ENCODE data around the gene ALMS1. TPM values are rescaled to one million over a fixed set of nuclear protein-coding genes. Genes with fewer than 3 reads are reported as not detected.

The ALMS1 gene
- total and polyA plus RNA-seq, 2 of the 8 experiments (the other 6 are each of a cell fraction or from before 2014, with no cell fraction given), result 21.8 to 45.6 TPM

- Histone ChIP-seq H2BK12ac (ENCODE audit: low read depth, low read length) (no peak overlapping the region), H3K4me3 (ENCODE audit: extremely low read depth in 1 of 4, insufficient read depth in 2 of 4, low read depth in 3 of 4, low read length in 4 of 4) (no peak overlapping the region), H2BK20ac (ENCODE audit: low read length) (no peak overlapping the region), H3K4me2 (ENCODE audit: insufficient read depth in 1 of 2, low read depth in 2 of 2, low read length in 2 of 2) (no peak overlapping the region), H4K91ac (replicated peaks; ENCODE audit: insufficient read length, low read length) (no peak overlapping the region), H3K9me3 (ENCODE audit: insufficient read depth in 2 of 2, low read depth in 1 of 2, low read length in 1 of 2) (peaks cover 0 to 5% of the 10 kb centered on the region in 2 experiments; a peak in 1 of 4 replicates), H4K20me1 (replicated peaks in 1 of 2; ENCODE audit: control insufficient read depth in 1 of 2, insufficient read depth in 2 of 2, low read length in 2 of 2) (peaks cover 0 to 3% of the 10 kb centered on the region in 2 experiments), H2BK15ac (ENCODE audit: low read length) (no peak overlapping the region), H3K4ac (replicated peaks; ENCODE audit: insufficient read length, low read depth, low read length) (no peak overlapping the region), H2BK120ac (replicated peaks; ENCODE audit: low read depth, low read length) (no peak overlapping the region), H3K23ac (ENCODE audit: insufficient read length) (no peak overlapping the region), H2BK5ac (ENCODE audit: low read depth, low read length) (no peak overlapping the region), H2AK5ac (ENCODE audit: low read depth, low read length) (no peak overlapping the region), H3K14ac (ENCODE audit: insufficient read length) (no peak overlapping the region), H3K27me3 (replicated peaks in 1 of 4; ENCODE audit: control insufficient read depth in 3 of 4, extremely low read depth in 1 of 4, insufficient read depth in 3 of 4, low read length in 3 of 4) (no peaks in the 10 kb centered on the region), H3K36me3 (ENCODE audit: control insufficient read depth in 2 of 4, insufficient read depth in 4 of 4, low read length in 3 of 4) (no peaks in the 10 kb centered on the region; a peak in 3 of 8 replicates), H3K9ac (replicated peaks in 1 of 4; ENCODE audit: extremely low read depth in 1 of 4, low read depth in 3 of 4, low read length in 3 of 4) (no peak overlapping the region), H3K56ac (replicated peaks; ENCODE audit: insufficient read length, low read depth, low read length) (no peak overlapping the region), H4K5ac (ENCODE audit: insufficient read length, low read depth, low read length) (no peak overlapping the region), H4K8ac (ENCODE audit: extremely low read depth, insufficient read depth, low read length) (no peak overlapping the region), H3K4me1 (replicated peaks in 1 of 4; ENCODE audit: control insufficient read depth in 3 of 4, insufficient read depth in 4 of 4, low read length in 3 of 4) (no peaks in the 10 kb centered on the region), H3K23me2 (ENCODE audit: low read depth, low read length) (peaks cover 2% of the 10 kb centered on the region; the same call in 1 of the 2 replicates), H3K79me2 (ENCODE audit: control insufficient read depth in 1 of 2, insufficient read depth in 2 of 2, low read length in 2 of 2) (peaks cover 3 to 72% of the 10 kb centered on the region in 2 experiments; a peak in 3 of 4 replicates), H3K79me1 (ENCODE audit: low read depth, low read length) (no peaks in the 10 kb centered on the region; the same call in 1 of the 2 replicates), H2AFZ (ENCODE audit: low read length) (no peak overlapping the region), H3K18ac (ENCODE audit: extremely low read depth, low read length) (no peak overlapping the region), H3K27ac (ENCODE audit: low read depth, low read length) (no peak overlapping the region)
- DNase-seq (ENCODE audit: low read depth in 1 of 2, low spot score in 2 of 2) (no peak), FAIRE-seq (no peak)
- TF ChIP-seq CHD2 (IDR thresholded peaks at IDR 0.05; ENCODE audit: low read length) (no peak), SUZ12 (IDR thresholded peaks at IDR 0.05; ENCODE audit: low read length) (no peak), CBX8 (IDR thresholded peaks at IDR 0.05; ENCODE audit: borderline replicate concordance, low read depth, low read length) (no peak), RXRA (IDR thresholded peaks at IDR 0.05; ENCODE audit: insufficient read depth, low read depth, low read length) (no peak), KDM5A (IDR thresholded peaks at IDR 0.05; ENCODE audit: low read length) (no peak)
- WGBS, 2 experiments (ENCODE audit: extremely low coverage in 1 of 2, insufficient coverage in 1 of 2, insufficient read length in 1 of 2, insufficient replicate concordance in 2 of 2, low coverage in 1 of 2, low lambda C conversion rate in 2 of 2, missing lambda C conversion rate in 1 of 2), result 97% methylated on average over 9 of the region's 9 CpGs; no CpG with 5 or more reads in 1 of the 2 experiments
- ChIA-PET CTCF (ENCODE audit: partially characterized antibody) (no interaction called here), POLR2A (ENCODE audit: partially characterized antibody) (no interaction called here)
These were observed 16.9 kb downstream of the ALMS1 start for GRCh38 chr2:73402386-73403103.
